ENCODE data around the gene MAN1A2. TPM values are rescaled to one million over a fixed set of nuclear protein-coding genes. Genes with fewer than 3 reads are reported as not detected.
"Not testable (repeated sequence)": the region's sequence is repeated elsewhere in the genome, so short reads cannot be mapped to it uniquely, and the experiment has no call there.

The MAN1A2 gene
- total and polyA plus RNA-seq, 9 of the 15 experiments (the other 6 are each of a cell fraction or from before 2014, with no cell fraction given), result 4.2 to 38.4 (median 18.7) TPM

DNA sequence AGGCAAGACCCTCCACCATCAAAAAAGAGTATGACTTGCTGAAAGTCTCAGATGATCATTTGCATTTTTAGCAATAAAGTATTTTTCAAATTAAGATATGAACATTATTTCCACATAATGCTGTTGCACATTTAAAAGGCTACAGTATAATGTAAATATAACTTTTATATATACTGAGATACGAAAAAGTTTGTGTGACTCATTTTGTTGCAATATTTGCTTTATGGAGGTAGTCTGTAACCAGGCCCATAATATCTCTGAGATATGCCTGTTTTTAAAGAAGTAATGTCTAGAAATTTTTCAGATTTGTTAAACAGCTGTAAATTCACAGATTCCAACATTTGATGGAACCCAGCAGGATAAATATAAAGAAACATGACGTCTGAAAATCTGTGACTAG is 86.7 kb downstream of the MAN1A2 start (continued):
- TF ChIP-seq, protein P1, sequence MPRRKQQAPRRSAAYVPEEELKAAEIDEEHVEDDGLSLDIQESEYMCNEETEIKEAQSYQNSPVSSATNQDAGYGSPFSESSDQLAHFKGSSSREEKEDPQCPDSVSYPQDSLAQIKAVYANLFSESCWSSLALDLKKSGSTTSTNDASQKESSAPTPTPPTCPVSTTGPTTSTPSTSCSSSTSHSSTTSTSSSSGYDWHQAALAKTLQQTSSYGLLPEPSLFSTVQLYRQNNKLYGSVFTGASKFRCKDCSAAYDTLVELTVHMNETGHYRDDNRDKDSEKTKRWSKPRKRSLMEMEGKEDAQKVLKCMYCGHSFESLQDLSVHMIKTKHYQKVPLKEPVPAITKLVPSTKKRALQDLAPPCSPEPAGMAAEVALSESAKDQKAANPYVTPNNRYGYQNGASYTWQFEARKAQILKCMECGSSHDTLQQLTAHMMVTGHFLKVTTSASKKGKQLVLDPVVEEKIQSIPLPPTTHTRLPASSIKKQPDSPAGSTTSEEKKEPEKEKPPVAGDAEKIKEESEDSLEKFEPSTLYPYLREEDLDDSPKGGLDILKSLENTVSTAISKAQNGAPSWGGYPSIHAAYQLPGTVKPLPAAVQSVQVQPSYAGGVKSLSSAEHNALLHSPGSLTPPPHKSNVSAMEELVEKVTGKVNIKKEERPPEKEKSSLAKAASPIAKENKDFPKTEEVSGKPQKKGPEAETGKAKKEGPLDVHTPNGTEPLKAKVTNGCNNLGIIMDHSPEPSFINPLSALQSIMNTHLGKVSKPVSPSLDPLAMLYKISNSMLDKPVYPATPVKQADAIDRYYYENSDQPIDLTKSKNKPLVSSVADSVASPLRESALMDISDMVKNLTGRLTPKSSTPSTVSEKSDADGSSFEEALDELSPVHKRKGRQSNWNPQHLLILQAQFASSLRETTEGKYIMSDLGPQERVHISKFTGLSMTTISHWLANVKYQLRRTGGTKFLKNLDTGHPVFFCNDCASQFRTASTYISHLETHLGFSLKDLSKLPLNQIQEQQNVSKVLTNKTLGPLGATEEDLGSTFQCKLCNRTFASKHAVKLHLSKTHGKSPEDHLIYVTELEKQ (CRISPR knock-in tag; IDR thresholded peaks at IDR 0.05), result no peak
- TF ChIP-seq, protein P2, sequence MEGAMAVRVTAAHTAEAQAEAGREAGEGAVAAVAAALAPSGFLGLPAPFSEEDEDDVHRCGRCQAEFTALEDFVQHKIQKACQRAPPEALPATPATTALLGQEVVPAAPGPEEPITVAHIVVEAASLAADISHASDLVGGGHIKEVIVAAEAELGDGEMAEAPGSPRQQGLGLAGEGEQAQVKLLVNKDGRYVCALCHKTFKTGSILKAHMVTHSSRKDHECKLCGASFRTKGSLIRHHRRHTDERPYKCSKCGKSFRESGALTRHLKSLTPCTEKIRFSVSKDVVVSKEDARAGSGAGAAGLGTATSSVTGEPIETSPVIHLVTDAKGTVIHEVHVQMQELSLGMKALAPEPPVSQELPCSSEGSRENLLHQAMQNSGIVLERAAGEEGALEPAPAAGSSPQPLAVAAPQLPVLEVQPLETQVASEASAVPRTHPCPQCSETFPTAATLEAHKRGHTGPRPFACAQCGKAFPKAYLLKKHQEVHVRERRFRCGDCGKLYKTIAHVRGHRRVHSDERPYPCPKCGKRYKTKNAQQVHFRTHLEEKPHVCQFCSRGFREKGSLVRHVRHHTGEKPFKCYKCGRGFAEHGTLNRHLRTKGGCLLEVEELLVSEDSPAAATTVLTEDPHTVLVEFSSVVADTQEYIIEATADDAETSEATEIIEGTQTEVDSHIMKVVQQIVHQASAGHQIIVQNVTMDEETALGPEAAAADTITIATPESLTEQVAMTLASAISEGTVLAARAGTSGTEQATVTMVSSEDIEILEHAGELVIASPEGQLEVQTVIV (CRISPR knock-in tag; IDR thresholded peaks at IDR 0.05; ENCODE audit: borderline replicate concordance), result no peak
- TF ChIP-seq LARP7 (IDR thresholded peaks at IDR 0.05) (no peak), MECOM (CRISPR knock-in tag; IDR thresholded peaks at IDR 0.05) (no peak), STAG1 (CRISPR knock-in tag; IDR thresholded peaks at IDR 0.05; ENCODE audit: borderline replicate concordance) (no peak)

DNA sequence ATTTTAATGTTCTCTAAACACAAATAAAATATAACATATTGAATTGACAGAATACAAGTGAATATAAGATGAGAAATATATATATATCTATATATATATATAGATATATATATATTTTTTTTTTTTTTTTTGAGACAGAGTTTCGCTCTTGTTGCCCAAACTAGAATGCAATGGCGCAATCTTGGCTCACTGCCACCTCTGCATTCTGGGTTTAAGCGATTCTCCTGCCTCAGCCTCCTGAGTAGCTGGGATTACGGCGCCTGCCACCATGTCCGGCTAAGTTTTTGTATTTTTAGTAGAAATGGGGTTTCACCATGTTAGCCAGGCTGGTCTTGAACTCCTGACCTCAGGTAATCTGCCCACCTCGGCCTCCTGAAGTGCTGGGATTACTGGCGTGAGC is 91.2 kb downstream of the MAN1A2 start:
- H3K9me1 ChIP-seq (ENCODE audit: control insufficient read depth, insufficient read depth, low read length); H2AFZ ChIP-seq (ENCODE audit: low read depth, low read length); BruUV-seq (replicated peaks); H4K20me1 ChIP-seq (replicated peaks; ENCODE audit: control insufficient read depth, insufficient read depth, low read length); H3K27ac ChIP-seq (ENCODE audit: extremely low read depth, low read depth, low read length); ATAC-seq; CTCF ChIA-PET (ENCODE audit: low intra/inter-chr PET ratio); H3K79me2 ChIP-seq (ENCODE audit: control insufficient read depth, insufficient read depth, low read length); H3K4me3 ChIP-seq; H3K9ac ChIP-seq (ENCODE audit: insufficient read depth in 1 of 2, low read depth in 2 of 2, low read length in 2 of 2); H3K4me2 ChIP-seq (ENCODE audit: insufficient read depth, low read length); FAIRE-seq; H3K27me3 ChIP-seq (ENCODE audit: control insufficient read depth in 2 of 2, insufficient read depth in 2 of 2, low read length in 2 of 2); H3K4me1 ChIP-seq (replicated peaks in 1 of 2; ENCODE audit: control insufficient read depth in 2 of 2, insufficient read depth in 2 of 2, low read length in 2 of 2); H3K36me3 ChIP-seq (ENCODE audit: control insufficient read depth, insufficient read depth, low read length); intact Hi-C loops (cut with micrococcal nuclease); DNase-seq (ENCODE audit: extremely low read depth in 1 of 4, low spot score in 3 of 4); H3K9me3 ChIP-seq (replicated peaks; ENCODE audit: control insufficient read depth, insufficient read depth, low read depth, low read length); in situ Hi-C loops (cut with MboI): not testable (repeated sequence)
- peak; percentile 55 for TF ChIP-seq NFIC (IDR thresholded peaks at IDR 0.05)
- WGBS (ENCODE audit: insufficient coverage, low coverage, missing lambda C conversion rate), result 94% methylated on average over 8 of the region's 8 CpGs
- POLR2A ChIA-PET, result interaction anchor here (0.7 kb wide), 1 partner anchor 13 kb away, joined by 3 read pairs; no protein-coding TSS in a partner anchor

Data from K562 (cell line).